ENCODE measurements around the gene STON2.
A peak's percentile ranks its signal among the peaks of the same experiment; 100 is the strongest.
"Not testable (repeated sequence)": the region's sequence is repeated elsewhere in the genome, so short reads cannot be mapped to it uniquely, and the experiment has no call there.

Gene STON2

DNA sequence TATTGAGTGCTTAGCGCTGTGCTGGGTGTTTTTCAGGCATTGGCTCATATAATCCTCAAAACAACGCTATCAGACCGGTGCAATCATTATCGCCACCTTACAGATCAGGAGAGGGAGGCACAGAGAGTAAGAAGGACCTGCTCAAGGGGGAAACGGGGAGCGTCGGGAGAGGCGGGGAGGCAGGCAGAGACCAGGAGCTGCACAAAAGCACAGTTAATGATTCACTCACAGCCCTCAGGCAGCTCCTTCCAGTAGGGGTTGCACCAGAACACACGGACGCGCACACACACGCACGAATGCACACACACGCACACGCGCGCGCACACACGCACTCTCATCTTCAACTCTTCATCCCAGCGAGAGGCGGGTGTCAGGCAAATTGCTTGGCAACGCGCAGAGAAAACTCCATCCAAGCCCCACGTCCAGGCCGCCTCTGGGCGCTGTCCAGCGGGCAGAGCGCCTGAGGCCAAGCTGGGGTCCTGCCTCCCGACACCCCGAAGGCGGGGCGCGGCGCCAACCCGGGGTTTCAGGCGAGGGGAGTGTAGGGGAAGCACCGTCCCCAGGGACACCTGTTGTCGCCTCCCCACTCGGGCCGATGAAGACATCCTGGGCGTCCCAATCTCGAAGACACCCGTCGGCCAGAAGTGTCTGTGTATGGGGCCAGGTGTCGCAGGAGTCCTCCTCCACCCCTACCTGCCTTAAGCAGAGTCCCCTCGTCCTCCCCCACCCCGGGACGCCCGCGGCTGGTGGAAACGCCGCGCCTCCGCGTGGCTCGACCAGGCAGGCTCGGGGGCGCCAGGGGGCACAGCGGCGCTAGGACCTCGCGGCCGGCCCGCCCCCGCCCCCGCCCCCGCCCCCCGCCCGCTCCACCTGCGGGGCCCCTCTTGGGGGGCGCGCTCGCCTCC, 35.5 kb upstream of the STON2 start:
- H3K4me1 ChIP-seq (ENCODE audit: insufficient read depth, low read length) = peaks cover 22% of the 10 kb centered on the region
- H3K9ac ChIP-seq (ENCODE audit: low read depth, low read length) = peak overlapping the region; percentile 48; the same call in 1 of the 2 replicates
- H3K27me3 ChIP-seq (ENCODE audit: insufficient read depth, low read length) = peaks cover 39% of the 10 kb centered on the region
- peaks cover 3% of the 10 kb centered on the region; the same call in 1 of the 2 replicates for H3K36me3 ChIP-seq (ENCODE audit: insufficient read depth, low read depth, low read length)
- H3K27ac ChIP-seq (ENCODE audit: low read length) = no peak overlapping the region
- H3K4me3 ChIP-seq (ENCODE audit: low read length) = peak overlapping the region; percentile 79
- no peaks in the 10 kb centered on the region for H3K9me3 ChIP-seq (ENCODE audit: insufficient read depth, low read depth, low read length)

DNA sequence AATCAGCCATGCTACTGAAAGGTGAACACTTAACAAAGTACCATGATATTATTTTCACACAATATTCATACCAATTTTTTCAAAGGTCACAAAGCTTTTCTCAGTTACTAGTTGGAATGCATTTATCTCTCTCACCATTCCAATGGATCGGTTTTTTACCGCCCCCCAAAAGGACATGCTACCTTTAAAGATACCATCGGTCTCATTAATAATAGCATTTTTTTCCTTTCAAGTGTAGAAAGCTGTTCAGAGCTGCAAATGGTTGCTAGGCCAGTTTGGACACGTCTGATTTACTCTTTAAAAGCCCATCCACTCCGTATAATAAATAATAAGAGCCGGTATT, 34.9 kb upstream of the STON2 start:
- Histone ChIP-seq H3K4me3 (ENCODE audit: low read length) (peak overlapping the region; percentile 79), H3K36me3 (ENCODE audit: insufficient read depth, low read depth, low read length) (peaks cover 3% of the 10 kb centered on the region; the same call in 1 of the 2 replicates), H3K9ac (ENCODE audit: low read depth, low read length) (peak overlapping the region; percentile 48; the same call in 1 of the 2 replicates), H3K27me3 (ENCODE audit: insufficient read depth, low read length) (peaks cover 39% of the 10 kb centered on the region), H3K27ac (ENCODE audit: low read length) (no peak overlapping the region), H3K9me3 (ENCODE audit: insufficient read depth, low read depth, low read length) (no peaks in the 10 kb centered on the region), H3K4me1 (ENCODE audit: insufficient read depth, low read length) (peaks cover 22% of the 10 kb centered on the region)

DNA sequence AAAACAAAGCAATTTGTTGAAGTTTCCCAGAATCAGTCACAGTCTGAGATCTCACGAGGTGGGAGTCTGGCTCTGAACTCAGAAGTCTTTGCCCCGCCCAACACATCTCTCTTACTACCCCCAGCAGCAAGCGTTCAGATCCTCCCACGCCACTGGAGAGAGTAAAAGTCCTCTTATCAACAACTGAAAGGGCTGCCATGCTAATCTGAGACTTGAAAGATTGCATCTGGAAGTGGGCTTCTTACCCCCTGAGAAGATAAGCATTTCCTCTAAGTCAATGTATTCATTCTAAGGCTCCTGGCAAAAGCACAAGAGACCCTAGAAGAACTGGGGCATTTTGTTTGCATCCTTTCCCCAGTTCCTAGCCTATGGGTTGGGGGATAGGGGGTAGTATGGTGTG, 34.1 kb upstream of the STON2 start:
- Histone ChIP-seq H3K27me3 (ENCODE audit: insufficient read depth, low read length) (peaks cover 38% of the 10 kb centered on the region), H3K9me3 (ENCODE audit: insufficient read depth, low read depth, low read length) (no peaks in the 10 kb centered on the region), H3K27ac (ENCODE audit: low read length) (no peak overlapping the region), H3K9ac (ENCODE audit: low read depth, low read length) (peak overlapping the region; percentile 48; the same call in 1 of the 2 replicates), H3K4me1 (ENCODE audit: insufficient read depth, low read length) (peaks cover 22% of the 10 kb centered on the region), H3K36me3 (ENCODE audit: insufficient read depth, low read depth, low read length) (peaks cover 3% of the 10 kb centered on the region; the same call in 1 of the 2 replicates), H3K4me3 (ENCODE audit: low read length) (peak overlapping the region; percentile 79)

DNA sequence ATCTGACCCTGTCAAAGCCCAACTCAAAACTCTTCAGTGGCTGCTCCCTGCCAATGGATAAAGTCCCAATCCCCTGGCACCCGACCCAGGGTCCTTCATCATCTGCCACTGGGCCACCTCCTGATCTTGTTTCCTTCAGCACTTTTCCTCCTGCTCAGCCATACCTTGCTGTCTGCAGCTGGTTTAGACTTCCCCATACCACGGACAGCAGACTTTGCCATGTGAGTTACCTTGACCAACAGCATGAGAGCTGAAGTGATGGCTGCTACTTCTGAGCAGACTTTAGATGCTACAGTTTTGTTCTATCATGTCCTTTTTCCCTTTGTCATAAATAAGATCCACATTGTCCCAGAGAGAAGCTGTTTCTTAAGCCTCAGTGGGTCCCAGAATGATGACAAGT, 33.3 kb upstream of the STON2 start:
- no peak overlapping the region for H3K9ac ChIP-seq (ENCODE audit: low read depth, low read length)
- peaks cover 3% of the 10 kb centered on the region; the same call in 1 of the 2 replicates for H3K36me3 ChIP-seq (ENCODE audit: insufficient read depth, low read depth, low read length)
- H3K27ac ChIP-seq (ENCODE audit: low read length) = no peak overlapping the region
- H3K4me1 ChIP-seq (ENCODE audit: insufficient read depth, low read length) = peaks cover 22% of the 10 kb centered on the region
- no peaks in the 10 kb centered on the region for H3K9me3 ChIP-seq (ENCODE audit: insufficient read depth, low read depth, low read length)
- peak overlapping the region; percentile 36; the same call in 1 of the 2 replicates for H3K4me3 ChIP-seq (ENCODE audit: low read length)
- peaks cover 29% of the 10 kb centered on the region for H3K27me3 ChIP-seq (ENCODE audit: insufficient read depth, low read length)

DNA sequence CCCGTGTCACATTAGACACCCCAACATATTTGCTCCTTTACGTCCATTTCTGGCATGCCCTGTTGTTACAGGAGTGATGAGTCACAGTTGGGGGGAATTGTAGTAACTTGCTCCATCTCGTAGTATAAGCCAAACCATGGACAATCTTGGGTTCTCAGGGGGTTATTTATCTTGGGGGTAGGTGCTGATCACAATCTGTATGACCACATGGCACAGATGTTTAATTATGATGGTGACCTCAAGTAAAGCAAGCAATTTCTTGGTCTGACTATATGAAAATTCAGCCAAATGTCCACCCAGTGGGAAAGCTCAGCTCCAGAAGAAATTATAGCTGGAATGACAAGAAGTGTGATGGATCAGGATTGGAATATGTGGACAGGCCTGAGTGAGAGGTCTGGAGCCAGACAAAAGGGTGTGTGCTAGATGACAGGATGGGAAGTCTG, 32.1 kb upstream of the STON2 start:
- Histone ChIP-seq H3K27ac (ENCODE audit: low read length) (no peak overlapping the region), H3K9ac (ENCODE audit: low read depth, low read length) (no peak overlapping the region), H3K36me3 (ENCODE audit: insufficient read depth, low read depth, low read length) (peaks cover 3% of the 10 kb centered on the region; the same call in 1 of the 2 replicates), H3K4me1 (ENCODE audit: insufficient read depth, low read length) (peaks cover 27% of the 10 kb centered on the region), H3K27me3 (ENCODE audit: insufficient read depth, low read length) (peaks cover 18% of the 10 kb centered on the region), H3K4me3 (ENCODE audit: low read length) (no peak overlapping the region), H3K9me3 (ENCODE audit: insufficient read depth, low read depth, low read length) (no peaks in the 10 kb centered on the region)

DNA sequence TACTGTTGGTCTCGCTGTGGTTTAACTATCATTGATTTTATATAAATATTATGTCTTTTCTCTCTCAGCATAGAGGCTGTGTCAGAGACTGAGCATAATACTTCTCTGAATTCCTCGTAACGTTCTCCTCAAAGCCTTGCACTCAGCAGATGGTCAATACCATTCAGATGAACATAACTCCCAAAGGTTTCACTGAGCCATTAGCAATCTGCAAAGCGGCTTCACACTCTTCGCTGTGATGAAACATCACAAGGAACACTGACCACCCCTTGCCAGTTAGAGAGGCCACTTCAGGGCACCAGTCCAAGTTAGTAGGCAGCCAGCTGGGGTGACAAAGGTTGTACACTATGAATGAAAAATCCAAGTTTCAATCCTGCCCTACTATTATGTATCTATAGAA, 30.1 kb upstream of the STON2 start:
- H3K4me1 ChIP-seq (ENCODE audit: insufficient read depth, low read length) = peaks cover 27% of the 10 kb centered on the region
- peaks cover 6% of the 10 kb centered on the region; the same call in 1 of the 2 replicates for H3K27me3 ChIP-seq (ENCODE audit: insufficient read depth, low read length)
- H3K36me3 ChIP-seq (ENCODE audit: insufficient read depth, low read depth, low read length) = peaks cover 16% of the 10 kb centered on the region; the same call in 1 of the 2 replicates
- H3K4me3 ChIP-seq (ENCODE audit: low read length) = no peak overlapping the region
- no peak overlapping the region for H3K27ac ChIP-seq (ENCODE audit: low read length)
- H3K9me3 ChIP-seq (ENCODE audit: insufficient read depth, low read depth, low read length) = no peaks in the 10 kb centered on the region
- H3K9ac ChIP-seq (ENCODE audit: low read depth, low read length) = no peak overlapping the region

DNA sequence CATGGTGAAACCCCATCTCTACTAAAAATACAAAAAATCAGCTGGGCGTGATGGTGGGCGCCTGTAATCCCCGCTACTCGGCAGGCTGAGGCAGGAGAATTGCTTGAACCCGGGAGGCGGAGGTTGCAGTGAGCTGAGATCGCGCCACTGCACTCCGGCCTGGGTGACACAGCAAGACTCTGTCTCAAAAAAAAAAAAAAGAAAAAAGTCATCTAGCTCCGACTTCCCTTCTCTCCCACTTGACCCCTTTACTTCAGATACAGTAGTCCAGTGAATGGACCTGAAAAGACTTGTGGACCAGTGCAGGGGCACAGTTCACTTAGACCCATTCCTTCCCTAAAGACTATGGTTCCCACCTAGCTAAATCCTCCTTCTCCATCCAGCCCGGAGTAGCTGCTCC, 29.6 kb upstream of the STON2 start:
- not testable (repeated sequence) for H3K9ac ChIP-seq (ENCODE audit: low read depth, low read length); H3K9me3 ChIP-seq (ENCODE audit: insufficient read depth, low read depth, low read length); H3K4me3 ChIP-seq (ENCODE audit: low read length); H3K27ac ChIP-seq (ENCODE audit: low read length); H3K27me3 ChIP-seq (ENCODE audit: insufficient read depth, low read length)
- peaks cover 27% of the 10 kb centered on the region for H3K4me1 ChIP-seq (ENCODE audit: insufficient read depth, low read length)
- H3K36me3 ChIP-seq (ENCODE audit: insufficient read depth, low read depth, low read length) = peaks cover 16% of the 10 kb centered on the region; the same call in 1 of the 2 replicates

DNA sequence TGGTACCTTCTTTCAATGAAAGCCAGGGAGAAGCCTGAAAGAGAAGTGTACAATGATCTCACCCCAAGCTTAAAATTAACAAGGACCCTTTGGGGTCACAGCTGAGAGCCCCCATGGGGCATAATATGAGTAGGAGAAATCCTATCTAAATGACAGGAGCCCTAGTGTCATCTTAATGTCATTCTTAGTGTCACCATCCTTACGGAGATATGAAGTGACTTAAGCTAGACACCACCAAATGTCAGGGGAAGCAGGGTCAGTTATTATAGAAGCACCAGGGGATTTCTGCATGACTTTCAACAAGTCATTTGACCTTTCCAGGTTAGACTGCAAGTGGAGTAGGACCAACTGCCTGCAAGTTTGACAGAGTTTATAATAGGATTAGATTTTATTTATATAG, 28.9 kb upstream of the STON2 start:
- no peak overlapping the region for H3K4me3 ChIP-seq (ENCODE audit: low read length)
- H3K9ac ChIP-seq (ENCODE audit: low read depth, low read length) = no peak overlapping the region
- H3K27ac ChIP-seq (ENCODE audit: low read length) = no peak overlapping the region
- no peaks in the 10 kb centered on the region for H3K9me3 ChIP-seq (ENCODE audit: insufficient read depth, low read depth, low read length)
- H3K36me3 ChIP-seq (ENCODE audit: insufficient read depth, low read depth, low read length) = peaks cover 16% of the 10 kb centered on the region; the same call in 1 of the 2 replicates
- no peaks in the 10 kb centered on the region for H3K27me3 ChIP-seq (ENCODE audit: insufficient read depth, low read length)
- peaks cover 24% of the 10 kb centered on the region for H3K4me1 ChIP-seq (ENCODE audit: insufficient read depth, low read length)

DNA sequence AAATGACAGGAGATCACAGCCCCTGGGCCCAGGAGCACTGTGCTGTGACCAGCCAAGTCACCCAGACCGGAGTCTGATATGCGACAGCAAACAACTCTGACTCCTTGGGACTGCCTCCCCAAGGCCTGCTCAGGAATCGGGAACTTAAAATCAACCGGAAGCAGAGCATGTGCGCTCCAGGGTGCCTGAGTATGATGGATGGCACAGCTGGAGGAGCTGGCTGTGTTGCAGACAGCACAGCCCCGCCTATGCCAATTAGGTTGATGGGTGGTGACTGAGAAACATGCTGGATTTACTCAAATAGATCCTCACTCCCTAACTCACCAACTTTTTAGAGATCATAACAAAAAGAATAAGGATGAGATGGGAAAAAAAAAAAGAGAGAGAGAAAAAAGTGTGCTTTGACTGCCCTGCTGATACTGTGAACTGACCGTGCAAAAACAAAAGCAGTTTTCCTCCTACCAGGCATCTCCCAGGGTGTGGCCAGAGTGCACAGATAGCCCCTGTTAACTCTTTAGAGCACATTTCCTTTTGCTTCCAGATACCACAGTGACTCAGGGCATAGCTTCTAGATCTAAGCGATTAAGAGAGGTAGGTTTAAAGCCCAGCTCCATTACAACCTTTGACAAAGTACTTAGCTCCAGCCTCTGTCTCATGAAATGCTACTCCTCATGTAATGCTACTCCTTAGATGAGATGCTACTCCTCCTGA, 27.4 kb upstream of the STON2 start:
- no peaks in the 10 kb centered on the region for H3K27me3 ChIP-seq (ENCODE audit: insufficient read depth, low read length)
- no peak overlapping the region for H3K27ac ChIP-seq (ENCODE audit: low read length)
- no peak overlapping the region for H3K4me3 ChIP-seq (ENCODE audit: low read length)
- H3K9ac ChIP-seq (ENCODE audit: low read depth, low read length) = no peak overlapping the region
- H3K4me1 ChIP-seq (ENCODE audit: insufficient read depth, low read length) = peaks cover 14% of the 10 kb centered on the region
- H3K36me3 ChIP-seq (ENCODE audit: insufficient read depth, low read depth, low read length) = peaks cover 17% of the 10 kb centered on the region; the same call in 1 of the 2 replicates
- H3K9me3 ChIP-seq (ENCODE audit: insufficient read depth, low read depth, low read length) = no peaks in the 10 kb centered on the region

DNA sequence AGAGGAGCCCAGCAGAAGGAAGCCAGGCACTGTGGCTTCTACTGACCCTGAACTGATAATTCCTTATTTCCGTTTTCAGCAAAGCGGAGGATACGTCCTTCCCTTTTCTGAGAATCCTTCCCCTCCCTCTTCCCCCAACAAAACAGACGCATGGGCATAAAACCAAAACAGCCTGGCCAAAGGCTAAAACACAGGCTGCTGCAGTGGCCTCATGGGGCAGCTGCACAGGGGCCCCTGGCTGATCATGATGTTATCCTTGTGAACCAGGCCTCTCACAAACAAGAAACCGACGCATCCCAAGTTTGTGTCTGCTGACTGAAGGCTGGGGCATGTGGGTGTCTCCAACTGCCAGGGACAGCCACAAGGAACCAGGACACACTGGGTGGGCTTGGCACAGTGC, 23.4 kb upstream of the STON2 start:
- Histone ChIP-seq H3K27me3 (ENCODE audit: insufficient read depth, low read length) (no peaks in the 10 kb centered on the region), H3K4me3 (ENCODE audit: low read length) (no peak overlapping the region), H3K4me1 (ENCODE audit: insufficient read depth, low read length) (peaks cover 4% of the 10 kb centered on the region; the same call in 1 of the 2 replicates), H3K27ac (ENCODE audit: low read length) (no peak overlapping the region), H3K9me3 (ENCODE audit: insufficient read depth, low read depth, low read length) (peaks cover under 1% of the 10 kb centered on the region; the same call in 1 of the 2 replicates), H3K36me3 (ENCODE audit: insufficient read depth, low read depth, low read length) (peaks cover 40% of the 10 kb centered on the region; the same call in 1 of the 2 replicates), H3K9ac (ENCODE audit: low read depth, low read length) (no peak overlapping the region)

DNA sequence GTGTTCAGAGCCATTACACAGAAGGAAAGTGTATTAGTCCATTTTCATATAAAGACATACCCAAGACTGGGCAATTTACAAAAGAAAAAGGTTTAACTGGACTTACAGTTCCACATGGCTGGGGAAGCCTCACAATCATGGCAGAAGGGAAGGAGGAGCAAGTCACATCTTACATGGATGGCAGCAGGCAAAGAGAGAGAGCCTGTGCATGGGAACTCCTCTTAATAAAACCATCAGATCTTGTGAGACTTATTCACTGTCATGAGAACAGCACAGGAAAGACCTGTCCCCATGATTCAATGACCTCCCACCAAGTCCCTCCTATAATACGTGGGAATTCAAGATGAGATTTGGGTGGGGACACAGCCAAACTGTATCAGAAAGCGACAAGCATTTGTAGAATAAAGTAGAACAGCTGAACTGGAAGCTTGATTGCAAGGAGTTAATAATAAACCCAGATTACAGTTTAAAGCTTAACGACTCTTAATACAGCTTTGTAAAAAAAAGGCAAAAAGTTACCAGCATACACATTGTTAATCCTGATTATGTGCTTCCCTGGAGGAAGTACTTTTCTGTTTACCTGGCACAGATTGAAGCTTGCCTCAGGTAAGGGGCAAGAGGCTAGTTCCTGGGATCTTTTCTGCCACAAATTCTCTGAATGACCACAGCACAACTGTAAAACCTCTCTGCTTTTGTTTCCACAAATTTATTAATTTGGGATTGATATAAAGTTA, 18.1 kb upstream of the STON2 start:
- H3K36me3 ChIP-seq (ENCODE audit: insufficient read depth, low read depth, low read length) = peaks cover 26% of the 10 kb centered on the region; the same call in 1 of the 2 replicates
- H3K9me3 ChIP-seq (ENCODE audit: insufficient read depth, low read depth, low read length) = peaks cover 4% of the 10 kb centered on the region; the same call in 1 of the 2 replicates
- H3K4me1 ChIP-seq (ENCODE audit: insufficient read depth, low read length) = 0 out of 2 replicates have a peak, but pooled peaks cover 4% of the 10 kb centered on the region
- no peak overlapping the region for H3K4me3 ChIP-seq (ENCODE audit: low read length)
- H3K27me3 ChIP-seq (ENCODE audit: insufficient read depth, low read length) = no peaks in the 10 kb centered on the region
- no peak overlapping the region for H3K9ac ChIP-seq (ENCODE audit: low read depth, low read length)
- no peak overlapping the region for H3K27ac ChIP-seq (ENCODE audit: low read length)
